HEK293 (cell line): ENCODE results near the gene PCK1.
A peak's percentile ranks its signal among the peaks of the same experiment; 100 is the strongest.

Source experiments
- CTCF ChIA-PET: fragments of 350-600 bp; formaldehyde crosslinking; extraction: SDS; loops from one replicate; lab custom pipeline; 2021; ENCODE audit warnings: antibody characterized with exemption; lab: Yijun Ruan, JAX
- POLR2A ChIA-PET: fragments of 300-600 bp; formaldehyde crosslinking; extraction: SDS; loops from one replicate; lab custom pipeline; 2020; ENCODE audit warnings: antibody characterized with exemption, inconsistent platforms; lab: Yijun Ruan, JAX
- H3K27ac ChIP-seq: fragments of 200-500 bp; sonication (Bioruptor generic); 2 replicates; pipeline ENCODE4 v1.5.1; 2014; ENCODE audit warnings: low read depth, low read length, control low read depth, inconsistent platforms; ENCODE audit errors: extremely low read depth
- H3K36me3 ChIP-seq, 2 experiments: fragments of 200-500 bp in 1 of 2; sonication (Bioruptor generic) in 1 of 2; 1 replicate in 1 of 2; 2 replicates in 1 of 2; pipeline ENCODE4 v1.5.1; 2014 to 2017; ENCODE audit warnings: inconsistent platforms in 2 of 2, low read length in 2 of 2; ENCODE audit not compliant: control insufficient read depth in 2 of 2, insufficient read depth in 1 of 2
- H3K4me1 ChIP-seq: fragments of 200-500 bp; sonication (Bioruptor generic); 2 replicates; pipeline ENCODE4 v1.5.1; 2014; ENCODE audit warnings: mild to moderate bottlenecking, low read length, inconsistent platforms; ENCODE audit not compliant: control insufficient read depth, insufficient read depth
- H3K4me3 ChIP-seq: 2 replicates; pipeline ENCODE4 v1.5.1; 2011; ENCODE audit warnings: low read depth, mild to moderate bottlenecking, control low read depth, low read length, moderate library complexity
- H3K9me3 ChIP-seq: fragments of 200-500 bp; sonication (Bioruptor generic); 2 replicates; pipeline ENCODE4 v1.5.1; 2014; ENCODE audit warnings: low read depth, low read length, inconsistent platforms; ENCODE audit not compliant: control insufficient read depth, insufficient read depth
- FEZF1 ChIP-seq: fragments of 450-650 bp; formaldehyde crosslinking; IDR thresholded peaks from 2 replicates; pipeline ENCODE4 v1.5.1; 2016; ENCODE audit warnings: missing biosample characterization, missing genetic modification characterization
- INSM2 ChIP-seq: fragments of 450-650 bp; formaldehyde crosslinking; IDR thresholded peaks from 2 replicates; pipeline ENCODE4 v1.5.1; 2016; ENCODE audit warnings: missing biosample characterization, missing genetic modification characterization
- KLF8 ChIP-seq: fragments of 450-650 bp; formaldehyde crosslinking; IDR thresholded peaks from 2 replicates; pipeline ENCODE4 v1.5.1; 2016; ENCODE audit warnings: missing biosample characterization, missing genetic modification characterization
- RBAK ChIP-seq: fragments of 450-650 bp; formaldehyde crosslinking; IDR thresholded peaks from 2 replicates; pipeline ENCODE4 v1.5.1; 2016; ENCODE audit warnings: missing biosample characterization, missing genetic modification characterization
- SP3 ChIP-seq: fragments of 450-650 bp; formaldehyde crosslinking; IDR thresholded peaks from 2 replicates; pipeline ENCODE4 v1.5.1; 2016; ENCODE audit warnings: missing biosample characterization, missing genetic modification characterization
- SP7 ChIP-seq: fragments of 450-650 bp; formaldehyde crosslinking; IDR thresholded peaks from 2 replicates; pipeline ENCODE4 v1.5.1; 2016; ENCODE audit warnings: missing biosample characterization, missing genetic modification characterization
- YY2 ChIP-seq: fragments of 450-650 bp; formaldehyde crosslinking; IDR thresholded peaks from 2 replicates; pipeline ENCODE4 v1.5.1; 2016; ENCODE audit warnings: missing biosample characterization, missing genetic modification characterization
- ZBTB11 ChIP-seq: fragments of 450-650 bp; formaldehyde crosslinking; conservative IDR thresholded peaks from 2 replicates; pipeline ENCODE4 v1.5.1; 2016; ENCODE audit warnings: low read depth, missing biosample characterization, missing genetic modification characterization
- ZFP37 ChIP-seq: fragments of 450-650 bp; formaldehyde crosslinking; IDR thresholded peaks from 2 replicates; pipeline ENCODE4 v1.5.1; 2016; ENCODE audit warnings: missing biosample characterization, missing genetic modification characterization
- ZIC2 ChIP-seq: fragments of 450-650 bp; formaldehyde crosslinking; IDR thresholded peaks from 2 replicates; pipeline ENCODE4 v1.5.1; 2016; ENCODE audit warnings: missing biosample characterization, missing genetic modification characterization
- ZNF157 ChIP-seq: fragments of 450-650 bp; formaldehyde crosslinking; IDR thresholded peaks from 2 replicates; pipeline ENCODE4 v1.5.1; 2016; ENCODE audit warnings: missing biosample characterization, missing genetic modification characterization
- ZNF16 ChIP-seq: fragments of 450-650 bp; formaldehyde crosslinking; IDR thresholded peaks from 2 replicates; pipeline ENCODE4 v1.5.1; 2016; ENCODE audit warnings: low read depth, missing biosample characterization, missing genetic modification characterization
- ZNF2 ChIP-seq: fragments of 450-650 bp; formaldehyde crosslinking; IDR thresholded peaks from 2 replicates; pipeline ENCODE4 v1.5.1; 2016; ENCODE audit warnings: missing biosample characterization, missing genetic modification characterization
- ZNF202 ChIP-seq: fragments of 450-650 bp; formaldehyde crosslinking; IDR thresholded peaks from 2 replicates; pipeline ENCODE4 v1.5.1; 2016; ENCODE audit warnings: missing biosample characterization, missing genetic modification characterization, borderline replicate concordance
- ZNF350 ChIP-seq: fragments of 450-650 bp; formaldehyde crosslinking; IDR thresholded peaks from 2 replicates; pipeline ENCODE4 v1.5.0; 2017; ENCODE audit warnings: missing biosample characterization, mild to moderate bottlenecking, missing genetic modification characterization
- ZNF354C ChIP-seq: fragments of 450-650 bp; formaldehyde crosslinking; IDR thresholded peaks from 2 replicates; pipeline ENCODE4 v1.5.1; 2016; ENCODE audit warnings: missing biosample characterization, missing genetic modification characterization, low read depth, borderline replicate concordance
- ZNF501 ChIP-seq: fragments of 450-650 bp; formaldehyde crosslinking; IDR thresholded peaks from 2 replicates; pipeline ENCODE4 v1.5.1; 2016; ENCODE audit warnings: missing biosample characterization, missing genetic modification characterization
- ZNF513 ChIP-seq: fragments of 450-650 bp; IDR thresholded peaks from 2 replicates; pipeline ENCODE4 v1.5.1; 2018; ENCODE audit warnings: missing biosample characterization, missing genetic modification characterization
- ZNF610 ChIP-seq: fragments of 450-650 bp; formaldehyde crosslinking; IDR thresholded peaks from 2 replicates; pipeline ENCODE4 v1.5.1; 2016; ENCODE audit warnings: missing biosample characterization, missing genetic modification characterization, borderline replicate concordance
- ZNF704 ChIP-seq: fragments of 450-650 bp; formaldehyde crosslinking; IDR thresholded peaks from 2 replicates; pipeline ENCODE4 v1.5.1; 2016; ENCODE audit warnings: missing biosample characterization, missing genetic modification characterization
- ZNF830 ChIP-seq: fragments of 450-650 bp; IDR thresholded peaks from 2 replicates; pipeline ENCODE4 v1.5.0; 2018; ENCODE audit warnings: missing biosample characterization, missing genetic modification characterization, low read depth, mild to moderate bottlenecking, moderate library complexity
- ZNF843 ChIP-seq: fragments of 450-650 bp; formaldehyde crosslinking; IDR thresholded peaks from 2 replicates; pipeline ENCODE4 v1.5.1; 2016; ENCODE audit warnings: missing biosample characterization, missing genetic modification characterization

Gene PCK1

GRCh38 chr20:57591289-57592229 lies 30.6 kb downstream of the PCK1 start:
- no peak for TF ChIP-seq ZNF202 (tag by site-specific recombination)
- TF ChIP-seq ZNF513 (tag by site-specific recombination) = 0 out of 2 replicates have a peak, but pooled peaks have one; percentile 28
- TF ChIP-seq ZNF16 (tag by site-specific recombination) = peak; percentile 81
- no peak overlapping the region for H3K27ac ChIP-seq
- H3K4me1 ChIP-seq = no peaks in the 10 kb centered on the region
- ChIA-PET CTCF (interaction anchor here (0.5 to 7.9 kb wide), 5 partner anchors 9 to 775 kb away, joined by 3 to 124 read pairs (median 3); no protein-coding TSS in a partner anchor), POLR2A (no interaction called here)
- H3K9me3 ChIP-seq = no peaks in the 10 kb centered on the region
- H3K36me3 ChIP-seq = no peaks in the 10 kb centered on the region
- no peak overlapping the region for H3K4me3 ChIP-seq

- TF ChIP-seq ZNF354C (tag by site-specific recombination) = no peak
- no peak for TF ChIP-seq ZNF2 (tag by site-specific recombination)
- TF ChIP-seq ZNF157 = no peak
- TF ChIP-seq ZFP37 (tag by site-specific recombination) = no peak
- no peak for TF ChIP-seq ZNF501 (tag by site-specific recombination)
- TF ChIP-seq SP3 = no peak
- TF ChIP-seq ZNF350 (tag by site-specific recombination) = no peak
- TF ChIP-seq ZNF843 (tag by site-specific recombination) = no peak
- no peak for TF ChIP-seq YY2
- no peak for TF ChIP-seq ZNF704 (tag by site-specific recombination)
- no peak for TF ChIP-seq INSM2 (tag by site-specific recombination)
- TF ChIP-seq RBAK = no peak
- no peak for TF ChIP-seq SP7 (tag by site-specific recombination)
- no peak for TF ChIP-seq ZNF830 (tag by site-specific recombination)
- TF ChIP-seq ZIC2 (tag by site-specific recombination) = no peak
- TF ChIP-seq ZBTB11 (tag by site-specific recombination) = no peak
- no peak for TF ChIP-seq KLF8
- no peak for TF ChIP-seq FEZF1 (tag by site-specific recombination)
- TF ChIP-seq ZNF610 (tag by site-specific recombination) = no peak
- Histone ChIP-seq H3K4me1 (no peaks in the 10 kb centered on the region), H3K36me3 (no peaks in the 10 kb centered on the region), H3K4me3 (no peak overlapping the region), H3K27ac (no peak overlapping the region), H3K9me3 (no peaks in the 10 kb centered on the region)
- ChIA-PET POLR2A (no interaction called here), CTCF (interaction anchor here (0.6 to 7.9 kb wide), 10 partner anchors 10 to 608 kb away, joined by 3 to 124 read pairs (median 4); no protein-coding TSS in a partner anchor)
These were observed 31.6 kb downstream of the PCK1 start for GRCh38 chr20:57592263-57593092.
